Forelimb muscle (tissue), 1 donor: ENCODE data around the gene CNGB1. TPM values are rescaled to one million over a fixed set of nuclear protein-coding genes. Genes with fewer than 3 reads are reported as not detected.
"Not testable (repeated sequence)": the region's sequence is repeated elsewhere in the genome, so short reads cannot be mapped to it uniquely, and the experiment has no call there.

Source experiments
- DNase-seq: peaks from one replicate; pipeline ENCODE4 v3.0.0-alpha.2; 2013; ENCODE audit warnings: low read depth
- polyA plus RNA-seq: library from polyadenylated mRNA; unstranded; fragments of 120-200 nt; gene quantifications from one replicate; pipeline ENCODE4 v1.2.1, GENCODE V29; 2013; ENCODE audit not compliant: insufficient read length

The CNGB1 gene
- polyA plus RNA-seq, 1 donor, result 0.03 TPM

- DNase-seq, result no peak
Measured at GRCh38 chr16:57952909-57953308, 18.0 kb downstream of the CNGB1 start.

- no peak for DNase-seq
Measured at GRCh38 chr16:57951204-57951960, 19.5 kb downstream of the CNGB1 start.

GRCh38 chr16:57950382-57950781 is 20.5 kb downstream of the CNGB1 start:
- DNase-seq, result no peak

DNA sequence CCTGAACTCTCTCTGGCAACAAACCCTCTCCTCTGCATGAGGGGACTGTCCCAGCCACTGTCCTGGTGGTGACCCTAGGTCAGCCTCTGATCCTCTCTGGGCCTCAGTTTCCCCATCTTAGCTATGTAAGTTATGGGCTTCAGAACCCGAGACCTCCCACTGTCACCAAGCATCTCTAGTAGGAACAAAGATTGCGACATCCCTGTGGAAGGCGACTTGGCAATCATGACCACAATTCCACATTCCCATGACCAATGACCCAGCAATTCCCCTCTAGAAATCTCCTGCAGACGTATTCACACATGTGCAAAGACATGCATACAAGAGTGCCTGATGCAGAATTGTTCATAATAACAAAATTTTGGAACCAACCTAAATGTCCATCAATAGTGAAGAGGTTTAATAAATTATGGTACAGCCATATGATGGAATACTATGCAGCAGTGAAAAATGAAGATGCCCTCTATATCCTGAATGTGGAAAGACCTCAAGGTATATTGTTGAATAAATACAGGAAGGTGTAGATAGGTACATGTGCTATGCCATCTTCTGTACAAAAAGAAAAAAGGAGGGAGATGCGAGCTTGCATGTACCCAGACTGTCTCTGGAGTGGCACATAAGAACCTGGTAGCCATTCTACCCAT is 21.2 kb downstream of the CNGB1 start:
- DNase-seq, result no peak

DNA sequence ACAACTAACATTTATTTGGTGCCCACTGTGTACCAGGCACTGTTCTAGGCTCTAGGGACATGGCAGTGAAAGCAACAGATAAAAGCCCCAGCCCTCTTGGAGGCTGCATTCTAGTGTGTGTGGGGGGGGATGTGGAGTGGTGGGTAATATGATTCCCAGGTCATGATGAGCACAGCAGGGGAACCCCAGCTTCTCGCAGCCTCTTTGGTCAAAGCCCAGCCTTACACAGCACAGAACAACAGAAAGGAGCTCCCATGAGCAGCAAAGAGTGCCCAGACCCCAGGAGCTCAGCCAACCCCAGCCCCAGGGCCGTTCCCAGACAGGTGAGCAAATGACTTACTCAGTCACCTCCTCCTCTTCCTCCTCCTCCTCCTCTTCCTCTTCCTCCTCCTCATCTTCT is 21.9 kb downstream of the CNGB1 start:
- no peak for DNase-seq

GRCh38 chr16:57948027-57948426 is 22.9 kb downstream of the CNGB1 start:
- DNase-seq, result no peak

- no peak for DNase-seq
Measured at GRCh38 chr16:57947261-57947660, 23.7 kb downstream of the CNGB1 start.

DNA sequence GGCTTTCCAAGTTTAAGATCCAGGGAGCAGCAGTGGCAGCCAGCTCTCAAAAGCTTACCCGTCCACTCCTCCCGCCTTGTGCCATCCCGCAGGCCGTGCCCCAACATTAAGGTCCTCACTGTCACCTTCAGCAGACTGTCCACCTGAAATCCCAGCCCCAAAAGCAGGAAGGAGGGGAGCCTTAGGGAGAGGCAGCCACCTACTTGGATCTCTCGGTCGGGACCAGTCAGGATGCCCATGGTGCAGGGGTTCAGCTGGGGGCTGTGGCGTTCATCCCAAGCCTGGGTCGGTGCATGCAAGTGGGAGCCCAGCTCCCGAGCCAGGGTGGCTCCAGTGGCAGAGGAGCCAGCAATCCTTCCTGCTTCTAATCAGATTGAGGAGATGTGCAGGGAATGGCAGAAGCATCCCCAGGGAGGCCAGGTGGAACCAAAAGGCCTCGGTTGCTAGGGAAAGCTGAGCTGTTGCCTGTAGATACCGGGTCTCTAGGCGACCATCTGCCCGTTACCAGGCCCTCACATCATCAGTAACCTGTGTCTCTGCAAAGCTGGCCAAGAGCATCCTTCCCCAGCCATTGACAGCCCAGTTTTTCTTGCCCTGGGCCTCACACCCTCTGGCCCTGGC is 24.6 kb downstream of the CNGB1 start:
- no peak for DNase-seq

DNA sequence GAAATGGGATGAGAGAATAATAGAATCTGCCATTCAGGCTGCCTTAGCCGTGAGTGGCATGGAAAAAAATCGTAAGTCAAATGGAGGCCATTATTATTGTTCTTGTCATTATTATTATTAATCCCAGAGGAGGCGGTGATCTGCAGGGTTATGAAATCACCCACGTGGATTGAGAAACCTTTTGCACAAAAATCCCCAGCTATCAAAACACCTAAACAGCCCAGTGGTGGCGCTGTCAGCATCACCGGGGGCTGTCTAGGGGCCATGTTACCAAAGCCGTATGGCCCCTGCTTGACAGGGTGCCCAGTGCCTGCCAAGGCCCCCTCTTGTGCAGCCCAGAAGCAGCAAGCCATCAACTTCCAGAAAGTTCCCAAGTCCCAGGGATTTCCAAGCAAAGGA is 25.2 kb downstream of the CNGB1 start:
- DNase-seq, result no peak

DNA sequence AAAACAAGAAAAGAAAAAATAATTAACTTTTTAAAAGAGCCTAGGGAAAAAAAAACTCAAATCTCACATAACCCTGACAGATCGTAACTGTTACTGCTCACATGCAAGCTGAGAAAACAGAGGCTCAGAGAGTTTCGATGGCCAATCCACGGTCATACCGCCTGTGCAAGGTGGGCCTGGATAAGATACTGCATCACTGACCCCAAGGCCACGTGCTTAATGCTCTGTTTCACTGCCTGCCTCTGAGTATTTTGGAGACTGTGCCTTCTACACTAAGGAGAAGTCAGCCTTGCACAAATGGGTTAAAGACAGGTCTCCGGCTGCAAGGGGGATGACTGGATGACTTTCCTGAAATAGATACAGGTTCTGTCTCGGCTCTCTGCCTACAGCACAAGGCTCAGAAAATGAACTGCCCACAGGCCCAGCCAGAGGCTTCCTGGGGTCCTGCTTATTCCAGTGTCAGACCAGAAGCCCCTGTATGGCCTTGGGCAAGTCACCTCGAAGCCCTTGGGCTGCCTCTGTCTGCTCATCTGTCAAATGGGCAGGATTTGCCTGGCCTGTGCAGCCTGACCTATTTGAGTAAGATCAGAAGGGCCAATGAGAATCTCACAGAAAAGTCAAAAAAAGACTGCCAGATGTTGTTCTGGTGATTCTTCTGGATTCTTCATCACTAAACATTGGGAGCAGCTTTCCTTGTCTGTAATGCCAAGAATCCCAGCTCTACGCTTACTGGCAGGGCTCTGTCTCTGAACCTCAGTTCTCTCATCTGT is 25.8 kb downstream of the CNGB1 start:
- no peak for DNase-seq

DNA sequence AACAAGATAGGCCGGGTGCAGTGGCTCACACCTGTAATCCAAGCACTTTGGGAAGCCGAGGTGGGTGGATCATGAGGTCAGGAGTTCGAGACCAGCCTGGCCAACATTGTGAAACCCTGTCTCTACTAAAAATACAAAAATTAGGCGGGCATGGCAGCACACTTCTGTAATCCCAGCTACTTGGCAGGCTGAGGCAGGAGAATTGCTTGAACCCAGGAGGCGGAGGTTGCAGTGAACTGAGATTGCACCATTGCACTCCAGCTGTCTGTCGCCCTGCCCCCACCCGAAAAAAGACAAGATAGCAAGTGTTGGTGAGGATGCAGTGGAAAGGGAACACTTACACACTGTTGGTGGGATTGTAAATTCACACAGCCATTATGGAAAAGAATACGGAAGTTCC is 27.5 kb downstream of the CNGB1 start:
- DNase-seq, result not testable (repeated sequence)

DNA sequence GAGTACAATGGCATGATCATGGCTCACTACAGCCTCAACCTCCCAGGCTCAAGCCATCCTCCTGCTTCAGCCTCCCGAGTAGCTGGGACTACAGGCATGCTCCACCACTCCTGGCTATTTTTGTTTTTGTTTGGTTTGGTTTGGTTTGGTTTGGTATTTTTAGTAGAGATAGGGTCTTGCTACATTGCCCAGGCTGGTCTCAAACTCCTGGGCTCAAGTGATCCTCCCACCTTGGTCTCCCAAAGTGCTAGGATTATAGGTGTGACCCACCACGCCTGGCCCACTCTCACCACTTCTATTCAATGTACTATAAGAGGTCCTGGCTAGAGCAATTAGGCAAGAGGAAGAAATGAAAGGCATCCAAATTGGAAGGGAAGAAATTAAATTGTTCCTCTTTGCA is 29.0 kb downstream of the CNGB1 start:
- not testable (repeated sequence) for DNase-seq

DNA sequence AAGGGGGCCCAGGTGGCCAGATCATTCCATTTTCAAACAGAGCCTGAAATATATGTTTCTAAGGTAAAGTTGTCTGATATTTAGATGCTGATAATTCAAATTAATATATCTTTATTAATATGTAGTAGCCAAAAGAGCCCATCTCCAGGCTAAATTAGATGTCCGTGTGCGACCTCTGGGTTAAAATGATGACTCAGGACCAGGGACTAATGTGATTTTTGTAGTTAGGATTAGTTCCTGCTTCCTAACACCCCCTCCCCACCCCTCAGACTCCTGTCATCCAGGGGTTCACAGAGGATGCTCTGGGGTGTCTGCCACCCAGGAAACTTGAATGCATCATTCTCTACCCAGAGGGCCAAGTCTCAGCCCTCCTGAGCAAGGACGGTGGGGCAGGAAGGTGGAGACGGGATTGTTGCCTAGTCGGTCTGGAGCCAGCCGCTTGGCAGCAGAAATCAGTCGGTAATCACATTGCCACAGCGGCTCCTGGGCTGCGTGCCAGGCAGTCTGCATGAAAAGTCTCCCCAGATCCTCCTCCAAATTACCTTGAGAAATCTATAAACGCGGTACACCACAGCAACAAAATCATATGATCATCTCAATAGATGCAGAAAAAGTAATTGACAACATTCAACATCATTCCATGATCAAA is 29.8 kb downstream of the CNGB1 start:
- DNase-seq, result no peak

- DNase-seq, result no peak
Measured at GRCh38 chr16:57940382-57940966, 30.5 kb downstream of the CNGB1 start.

DNA sequence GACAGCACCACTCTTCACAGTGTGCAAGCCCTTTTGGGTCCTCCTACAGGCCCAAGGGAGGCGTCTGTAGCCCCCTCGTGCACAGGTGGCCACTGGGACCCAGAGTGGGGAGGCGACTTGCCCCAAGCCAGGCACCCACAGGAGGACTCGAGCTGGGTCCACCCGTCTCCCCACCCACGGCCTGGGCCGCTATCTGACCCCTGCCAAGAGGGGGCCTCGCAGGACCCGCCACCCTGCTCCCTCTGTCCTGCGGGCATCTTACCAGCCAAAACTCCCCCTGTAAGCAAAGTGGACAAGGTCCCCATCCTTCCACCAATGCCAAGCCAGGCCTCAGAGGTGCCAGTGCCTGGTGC is 31.1 kb downstream of the CNGB1 start:
- no peak for DNase-seq

GRCh38 chr16:57938936-57939871 is 31.7 kb downstream of the CNGB1 start:
- DNase-seq, result no peak

GRCh38 chr16:57938484-57938883 is 32.4 kb downstream of the CNGB1 start:
- no peak for DNase-seq

DNA sequence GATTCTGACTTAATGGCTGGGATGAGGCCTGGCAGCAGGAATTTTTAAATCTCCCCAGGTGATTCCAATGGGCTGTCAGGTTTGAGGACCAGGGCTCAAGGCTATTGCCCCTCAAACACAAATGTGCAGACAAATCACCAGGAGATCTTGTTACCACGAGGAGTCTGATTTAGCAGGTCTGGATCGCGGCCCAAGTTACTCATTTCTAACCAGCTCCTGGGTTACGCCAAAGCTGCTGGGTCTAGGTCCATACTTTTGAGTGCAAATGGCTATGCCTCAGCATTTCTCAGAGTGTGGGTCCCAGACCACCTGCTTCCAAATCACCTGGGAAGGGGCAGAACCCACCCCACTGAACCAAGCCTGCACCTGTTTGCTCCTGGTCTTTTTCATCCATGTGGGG is 33.1 kb downstream of the CNGB1 start:
- DNase-seq, result no peak

DNA sequence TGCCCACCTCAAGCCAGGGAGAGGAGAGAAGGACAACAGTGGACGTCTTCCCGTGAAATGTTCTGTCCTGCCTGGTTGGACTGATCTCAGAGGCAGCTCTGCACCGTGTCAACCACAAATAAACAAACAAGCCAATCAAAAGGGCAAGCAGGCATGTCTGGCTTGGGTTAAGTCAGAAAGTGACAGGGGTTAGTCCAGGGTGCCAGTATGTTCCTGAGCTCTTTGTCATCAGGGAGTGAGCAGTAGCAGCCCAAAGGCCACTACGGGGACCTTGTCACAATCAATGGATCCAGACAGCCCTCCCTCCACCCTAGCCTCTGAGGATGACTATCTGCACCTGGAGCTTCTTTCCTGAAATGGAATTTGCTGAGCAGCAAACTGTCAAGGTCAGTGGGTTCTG is 35.0 kb downstream of the CNGB1 start:
- no peak for DNase-seq

GRCh38 chr16:57930533-57930932 is 40.4 kb downstream of the CNGB1 start:
- DNase-seq, result no peak
